Hematopoietic multipotent progenitor cell treated with erythropoietin and hydrocortisone succinate and interleukin-3 and kit ligand, for 8 days (in vitro differentiated cells): ENCODE measurements around the gene SPOCD1.

ENCODE experiments used
- DNase-seq: peaks from one replicate; pipeline ENCODE4 v3.0.0-alpha.2; 2015

The SPOCD1 gene

GRCh38 chr1:31768939-31769704 is 46.7 kb downstream of the SPOCD1 start:
- DNase-seq = peak; percentile 26

GRCh38 chr1:31768407-31768907 is 47.4 kb downstream of the SPOCD1 start:
- no peak for DNase-seq

- no peak for DNase-seq
Measured at GRCh38 chr1:31767225-31767624, 48.6 kb downstream of the SPOCD1 start.

GRCh38 chr1:31765516-31765915 is 50.3 kb downstream of the SPOCD1 start:
- DNase-seq = no peak

GRCh38 chr1:31765041-31765467 is 50.8 kb downstream of the SPOCD1 start:
- DNase-seq = peak; percentile 41

GRCh38 chr1:31764312-31765040 is 51.3 kb downstream of the SPOCD1 start, which contains the start of gene ADGRB2:
Gene ADGRB2 (minus strand): TSS chr1:31764340. CDS start chr1:31757221, 7,119 bp downstream.
- DNase-seq = peak; percentile 19

GRCh38 chr1:31763671-31764311 is 52.0 kb downstream of the SPOCD1 start:
- DNase-seq = no peak

GRCh38 chr1:31762726-31763670 is 52.8 kb downstream of the SPOCD1 start:
- DNase-seq = peak; percentile 26

GRCh38 chr1:31762323-31762722 is 53.5 kb downstream of the SPOCD1 start:
- no peak for DNase-seq

GRCh38 chr1:31761883-31762282 is 53.9 kb downstream of the SPOCD1 start:
- no peak for DNase-seq

GRCh38 chr1:31760471-31761470 is 55.1 kb downstream of the SPOCD1 start:
- DNase-seq = no peak

- DNase-seq = no peak
Measured at GRCh38 chr1:31759298-31760023, 56.4 kb downstream of the SPOCD1 start.

GRCh38 chr1:31758823-31759222 is 57.0 kb downstream of the SPOCD1 start:
- no peak for DNase-seq

GRCh38 chr1:31757989-31758388 is 57.8 kb downstream of the SPOCD1 start:
- DNase-seq = no peak

- DNase-seq = no peak
Measured at GRCh38 chr1:31757204-31757679, 58.6 kb downstream of the SPOCD1 start.

- no peak for DNase-seq
Measured at GRCh38 chr1:31756578-31756977, 59.2 kb downstream of the SPOCD1 start.

GRCh38 chr1:31755850-31756492 is 59.9 kb downstream of the SPOCD1 start:
- no peak for DNase-seq

GRCh38 chr1:31755197-31755611 is 60.6 kb downstream of the SPOCD1 start:
- DNase-seq = no peak

GRCh38 chr1:31754397-31754796 is 61.4 kb downstream of the SPOCD1 start:
- DNase-seq = no peak
